Lower lobe of right lung (tissue), 2 donors: ENCODE measurements around the gene ERG28. TPM values are rescaled to one million over a fixed set of nuclear protein-coding genes. Genes with fewer than 3 reads are reported as not detected.

Source experiments
- ATAC-seq, 2 donors: fragments of 200-7000 bp; cut with Tn5 transposase; one replicate each; pipeline ENCODE4 v1.9.1; 2020 to 2022; ENCODE audit warnings: mild to moderate bottlenecking in 2 of 2, moderate library complexity in 2 of 2
- DNase-seq: peaks from one replicate; pipeline ENCODE4 v3.0.0-alpha.2; 2020
- H3K27ac ChIP-seq: fragments of 200-600 bp; one replicate; pipeline ENCODE4 v1.8.0; 2022
- H3K27me3 ChIP-seq: fragments of 200-600 bp; one replicate; pipeline ENCODE4 v1.8.0; 2022; ENCODE audit warnings: low read depth
- H3K36me3 ChIP-seq: fragments of 200-600 bp; one replicate; pipeline ENCODE4 v1.8.0; 2022; ENCODE audit warnings: mild to moderate bottlenecking
- H3K4me1 ChIP-seq: fragments of 200-600 bp; one replicate; pipeline ENCODE4 v1.8.0; 2022
- H3K4me3 ChIP-seq: fragments of 200-600 bp; one replicate; pipeline ENCODE4 v1.8.0; 2022; ENCODE audit warnings: mild to moderate bottlenecking
- H3K9me3 ChIP-seq: fragments of 200-600 bp; one replicate; pipeline ENCODE4 v1.8.0; 2022
- intact Hi-C: fragments of 100-400 bp; cut with DNase I; formaldehyde crosslinking; loops from one replicate; pipeline ENCODE4 v1.11.0; 2022
- total RNA-seq: library from RNA; stranded (reverse); fragmentation: NEBNext Ultra II Directional; extraction: Animal tissue kit (Norgen Biotek cat#: 25700); gene quantifications from one replicate; pipeline ENCODE4 v1.2.1, GENCODE V29; 2021
- TF ChIP-seq, protein P1 (sequence below): fragments of 200-600 bp; IDR thresholded peaks from one replicate; pipeline ENCODE4 v1.8.0; 2022; ENCODE audit warnings: antibody characterized with exemption, mild to moderate bottlenecking
- donor health status: DM: no; HTN: yes; CAD: no; lungs with severe emphysema.

ERG28 gene
- total RNA-seq, 1 donor from 2014 or later: 30.2 TPM

DNA sequence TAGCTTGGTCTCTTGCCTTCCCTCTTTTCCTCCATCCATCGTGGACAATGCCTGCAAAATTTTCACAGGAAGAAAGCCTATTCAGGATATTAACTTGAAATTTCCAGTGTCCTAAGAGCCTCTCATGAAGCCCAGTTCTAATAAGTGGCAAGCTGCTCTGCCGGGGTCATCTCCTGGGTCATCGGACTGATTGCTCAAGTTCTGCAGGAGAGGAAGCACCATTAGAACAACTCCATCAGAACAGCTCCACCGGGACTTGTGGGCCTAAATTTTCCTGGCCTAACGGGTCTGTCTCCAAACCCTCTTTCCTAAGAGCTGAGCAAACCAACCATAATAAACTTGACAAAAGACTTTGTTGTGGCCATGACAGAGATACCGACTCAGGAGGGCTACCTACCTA is 13.9 kb downstream of the ERG28 start:
- Histone ChIP-seq H3K4me3 (no peak overlapping the region), H3K27me3 (no peaks in the 10 kb centered on the region), H3K9me3 (no peaks in the 10 kb centered on the region), H3K4me1 (peaks cover 15% of the 10 kb centered on the region), H3K27ac (peak overlapping the region; percentile 68), H3K36me3 (peaks cover 53% of the 10 kb centered on the region)
- ATAC-seq (no peak), DNase-seq (no peak)
- TF ChIP-seq, protein P1, sequence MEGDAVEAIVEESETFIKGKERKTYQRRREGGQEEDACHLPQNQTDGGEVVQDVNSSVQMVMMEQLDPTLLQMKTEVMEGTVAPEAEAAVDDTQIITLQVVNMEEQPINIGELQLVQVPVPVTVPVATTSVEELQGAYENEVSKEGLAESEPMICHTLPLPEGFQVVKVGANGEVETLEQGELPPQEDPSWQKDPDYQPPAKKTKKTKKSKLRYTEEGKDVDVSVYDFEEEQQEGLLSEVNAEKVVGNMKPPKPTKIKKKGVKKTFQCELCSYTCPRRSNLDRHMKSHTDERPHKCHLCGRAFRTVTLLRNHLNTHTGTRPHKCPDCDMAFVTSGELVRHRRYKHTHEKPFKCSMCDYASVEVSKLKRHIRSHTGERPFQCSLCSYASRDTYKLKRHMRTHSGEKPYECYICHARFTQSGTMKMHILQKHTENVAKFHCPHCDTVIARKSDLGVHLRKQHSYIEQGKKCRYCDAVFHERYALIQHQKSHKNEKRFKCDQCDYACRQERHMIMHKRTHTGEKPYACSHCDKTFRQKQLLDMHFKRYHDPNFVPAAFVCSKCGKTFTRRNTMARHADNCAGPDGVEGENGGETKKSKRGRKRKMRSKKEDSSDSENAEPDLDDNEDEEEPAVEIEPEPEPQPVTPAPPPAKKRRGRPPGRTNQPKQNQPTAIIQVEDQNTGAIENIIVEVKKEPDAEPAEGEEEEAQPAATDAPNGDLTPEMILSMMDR: no peak
- intact Hi-C loops: no loop called here

DNA sequence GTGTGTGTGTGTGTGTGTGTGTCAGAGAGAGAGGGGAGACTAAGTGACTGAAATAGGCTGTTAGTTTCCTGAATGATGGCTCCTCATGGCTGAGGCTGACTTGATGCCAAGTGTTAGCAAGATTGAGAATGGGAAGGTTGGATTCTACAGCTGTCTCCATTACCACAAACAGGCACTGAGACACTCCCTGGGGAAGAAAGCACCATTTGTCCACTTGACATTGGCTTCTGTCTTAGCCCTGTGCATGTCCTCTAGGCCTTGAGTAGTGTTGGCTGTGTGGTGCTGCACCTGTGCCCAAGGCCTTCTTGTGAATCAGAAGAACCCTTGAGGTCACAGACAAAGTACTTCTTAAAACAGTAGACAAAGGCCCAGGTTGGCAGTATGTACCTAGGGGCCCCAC is 15.6 kb downstream of the ERG28 start:
- Histone ChIP-seq H3K27ac (no peak overlapping the region), H3K9me3 (no peaks in the 10 kb centered on the region), H3K4me1 (peaks cover 15% of the 10 kb centered on the region), H3K27me3 (no peaks in the 10 kb centered on the region), H3K36me3 (peaks cover 47% of the 10 kb centered on the region), H3K4me3 (no peak overlapping the region)
- intact Hi-C loops: no loop called here
- DNase-seq (no peak), ATAC-seq (no peak)
- TF ChIP-seq, protein P1: no peak

GRCh38 chr14:75643985-75644384 is 16.7 kb downstream of the ERG28 start:
- Histone ChIP-seq H3K27me3 (no peaks in the 10 kb centered on the region), H3K36me3 (peaks cover 36% of the 10 kb centered on the region), H3K9me3 (no peaks in the 10 kb centered on the region), H3K4me1 (peaks cover 15% of the 10 kb centered on the region), H3K4me3 (no peak overlapping the region), H3K27ac (no peak overlapping the region)
- ATAC-seq: no peak
- TF ChIP-seq, protein P1: no peak
- intact Hi-C loops: no loop called here
- no peak for DNase-seq

DNA sequence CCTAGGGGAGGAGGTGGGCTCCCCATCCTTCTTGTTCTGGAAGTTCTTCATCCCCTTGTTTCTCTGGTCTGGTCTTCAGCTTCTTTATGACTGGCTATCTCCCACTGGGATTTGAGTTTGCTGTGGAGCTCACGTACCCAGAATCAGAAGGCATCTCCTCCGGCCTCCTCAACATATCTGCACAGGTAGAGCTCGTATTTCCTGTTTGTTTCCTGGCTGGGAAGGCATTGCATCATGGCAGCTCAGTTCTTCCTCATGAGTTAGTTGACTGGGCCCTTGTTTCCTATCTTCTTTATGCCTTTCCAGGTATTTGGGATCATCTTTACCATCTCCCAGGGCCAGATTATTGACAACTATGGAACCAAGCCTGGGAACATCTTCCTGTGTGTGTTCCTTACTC is 19.8 kb downstream of the ERG28 start:
- Histone ChIP-seq H3K9me3 (no peaks in the 10 kb centered on the region), H3K4me3 (no peak overlapping the region), H3K27me3 (no peaks in the 10 kb centered on the region), H3K4me1 (no peaks in the 10 kb centered on the region), H3K36me3 (peaks cover 20% of the 10 kb centered on the region), H3K27ac (no peak overlapping the region)
- TF ChIP-seq, protein P1: no peak
- ATAC-seq: no peak
- intact Hi-C loops: no loop called here
- no peak for DNase-seq

GRCh38 chr14:75636100-75636692 is 24.5 kb downstream of the ERG28 start:
- no peak for DNase-seq
- intact Hi-C loops: no loop called here
- Histone ChIP-seq H3K9me3 (no peaks in the 10 kb centered on the region), H3K4me1 (no peaks in the 10 kb centered on the region), H3K4me3 (no peak overlapping the region), H3K36me3 (peaks cover 11% of the 10 kb centered on the region), H3K27me3 (no peaks in the 10 kb centered on the region), H3K27ac (no peak overlapping the region)
- ATAC-seq: peak in 1 of 2 donors; percentile 25
- TF ChIP-seq, protein P1: no peak
